ENCODE data around the gene SMPD3. TPM values are rescaled to one million over a fixed set of nuclear protein-coding genes. Genes with fewer than 3 reads are reported as not detected.

Gene SMPD3
- total RNA-seq, 4 donors from 2014 or later: 0.22 to 0.38 TPM; not detected in 2

GRCh38 chr16:68369697-68370580 is 78.4 kb downstream of the SMPD3 start:
- TF ChIP-seq, protein P1, sequence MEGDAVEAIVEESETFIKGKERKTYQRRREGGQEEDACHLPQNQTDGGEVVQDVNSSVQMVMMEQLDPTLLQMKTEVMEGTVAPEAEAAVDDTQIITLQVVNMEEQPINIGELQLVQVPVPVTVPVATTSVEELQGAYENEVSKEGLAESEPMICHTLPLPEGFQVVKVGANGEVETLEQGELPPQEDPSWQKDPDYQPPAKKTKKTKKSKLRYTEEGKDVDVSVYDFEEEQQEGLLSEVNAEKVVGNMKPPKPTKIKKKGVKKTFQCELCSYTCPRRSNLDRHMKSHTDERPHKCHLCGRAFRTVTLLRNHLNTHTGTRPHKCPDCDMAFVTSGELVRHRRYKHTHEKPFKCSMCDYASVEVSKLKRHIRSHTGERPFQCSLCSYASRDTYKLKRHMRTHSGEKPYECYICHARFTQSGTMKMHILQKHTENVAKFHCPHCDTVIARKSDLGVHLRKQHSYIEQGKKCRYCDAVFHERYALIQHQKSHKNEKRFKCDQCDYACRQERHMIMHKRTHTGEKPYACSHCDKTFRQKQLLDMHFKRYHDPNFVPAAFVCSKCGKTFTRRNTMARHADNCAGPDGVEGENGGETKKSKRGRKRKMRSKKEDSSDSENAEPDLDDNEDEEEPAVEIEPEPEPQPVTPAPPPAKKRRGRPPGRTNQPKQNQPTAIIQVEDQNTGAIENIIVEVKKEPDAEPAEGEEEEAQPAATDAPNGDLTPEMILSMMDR (IDR thresholded peaks at IDR 0.05; ENCODE audit: low read depth): no peak

DNA sequence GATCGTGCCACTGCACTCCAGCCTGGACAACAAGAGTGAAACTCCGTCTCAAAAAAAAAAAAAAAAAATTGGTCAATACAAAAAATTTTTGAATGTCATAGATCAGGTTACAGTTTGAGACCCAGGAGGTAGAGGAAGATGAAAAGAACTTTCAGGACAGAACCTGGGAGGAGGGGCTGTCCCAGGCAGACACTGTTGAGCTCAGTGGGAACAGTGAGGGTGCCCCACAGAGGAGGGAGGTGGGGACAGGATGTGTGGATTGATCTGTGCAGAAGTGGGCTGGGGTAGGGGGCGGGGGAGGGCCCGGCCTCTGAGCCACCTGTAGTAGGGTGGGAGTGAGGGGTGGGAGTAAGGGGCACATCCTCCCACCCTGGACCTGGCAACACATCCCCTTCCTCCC is 79.1 kb downstream of the SMPD3 start:
- TF ChIP-seq, protein P1 (IDR thresholded peaks at IDR 0.05; ENCODE audit: low read depth): no peak

- TF ChIP-seq, protein P1 (IDR thresholded peaks at IDR 0.05; ENCODE audit: low read depth): no peak
These were observed 79.9 kb downstream of the SMPD3 start for GRCh38 chr16:68368301-68368888.

DNA sequence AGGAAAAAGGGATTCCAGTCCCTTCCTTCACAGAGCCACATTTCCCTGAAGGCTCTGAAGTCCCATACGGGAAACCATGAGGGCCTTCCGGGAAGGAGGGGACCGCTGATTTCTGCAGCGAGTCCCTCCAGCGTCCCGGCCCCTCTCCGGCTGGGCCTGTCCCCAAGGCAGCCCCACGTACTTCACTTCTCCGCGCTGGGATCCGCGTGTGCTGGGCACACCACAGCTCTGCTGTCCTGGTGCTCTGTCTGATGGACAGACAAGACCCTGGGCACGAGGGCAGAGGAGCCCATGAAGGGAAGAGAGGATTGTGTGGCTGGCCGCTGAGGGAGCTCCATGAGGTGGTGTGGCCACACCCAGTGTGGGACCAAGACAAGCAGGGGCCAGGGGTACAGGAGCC is 80.4 kb downstream of the SMPD3 start:
- TF ChIP-seq, protein P1 (IDR thresholded peaks at IDR 0.05; ENCODE audit: low read depth): no peak

- TF ChIP-seq, protein P1 (IDR thresholded peaks at IDR 0.05; ENCODE audit: low read depth): no peak
These were observed 80.9 kb downstream of the SMPD3 start for GRCh38 chr16:68367440-68367839.

DNA sequence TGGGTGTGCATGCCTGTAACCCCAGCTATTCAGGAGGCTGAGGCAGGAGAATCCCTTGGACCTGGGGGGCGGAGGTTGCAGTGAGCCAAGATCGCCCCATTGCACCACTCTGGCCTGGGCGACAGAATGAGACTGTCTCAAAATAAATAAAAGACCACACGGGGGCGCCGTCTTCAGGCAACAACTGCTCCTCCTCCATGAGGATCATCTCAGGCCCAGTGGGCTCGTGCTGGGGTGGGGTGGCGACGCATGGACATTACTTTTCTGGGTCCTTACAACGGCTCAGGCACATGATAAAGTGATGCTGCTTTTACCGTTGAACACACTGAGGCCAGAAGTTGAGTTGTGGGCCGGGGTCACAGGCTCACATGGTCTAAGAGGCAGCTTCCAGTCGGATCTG is 81.3 kb downstream of the SMPD3 start:
- TF ChIP-seq, protein P1 (IDR thresholded peaks at IDR 0.05; ENCODE audit: low read depth): no peak

DNA sequence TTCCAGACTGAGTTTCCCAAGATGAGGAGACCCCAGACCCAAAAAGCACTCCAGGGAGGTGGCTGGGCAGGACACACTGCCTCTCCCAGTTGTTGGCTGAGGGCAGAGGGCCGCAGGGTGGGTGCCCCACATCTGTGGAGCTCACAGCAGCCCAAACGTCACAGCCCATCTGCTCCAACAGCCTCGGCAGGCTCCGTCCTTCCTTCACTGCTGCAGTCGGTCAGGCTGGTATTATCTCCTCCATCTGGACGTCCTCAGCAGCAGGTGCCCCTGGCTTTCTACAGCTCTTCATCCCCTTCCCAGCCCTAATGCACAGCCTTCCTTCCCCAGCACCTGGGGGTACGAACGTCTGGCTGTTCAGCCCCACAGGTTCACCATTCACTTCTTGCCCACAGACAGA is 82.2 kb downstream of the SMPD3 start:
- TF ChIP-seq, protein P1 (IDR thresholded peaks at IDR 0.05; ENCODE audit: low read depth): no peak
